H1 (cell line): ENCODE data around the gene RBM20. TPM values are rescaled to one million over a fixed set of nuclear protein-coding genes. Genes with fewer than 3 reads are reported as not detected.

Experiments
- CTCF ChIA-PET: fragments of 300-600 bp; sonication (Branson Sonifier 250); formaldehyde crosslinking; loops from one replicate; lab custom pipeline; 2021; ENCODE audit not compliant: partially characterized antibody; lab: Charles Lee
- POLR2A ChIA-PET: fragments of 300-600 bp; sonication (Branson Sonifier 250); formaldehyde crosslinking; loops from one replicate; lab custom pipeline; 2021; ENCODE audit warnings: inconsistent platforms; ENCODE audit not compliant: partially characterized antibody; lab: Charles Lee
- DNase-seq, 2 experiments: peaks; one replicate each; pipeline versions ENCODE4 v3.0.0 to v3.0.0-alpha.2; 2010 to 2022; ENCODE audit warnings: low spot score in 2 of 2, low read depth in 1 of 2, mixed read lengths in 1 of 2
- FAIRE-seq: peaks from 2 replicates; lab custom pipeline; 2011; peaks lifted over from hg19 to GRCh38; lab: Jason Lieb, UNC
- H2AFZ ChIP-seq: 2 replicates; pipeline ENCODE4 v1.8.1; 2012; ENCODE audit warnings: low read length, inconsistent platforms
- H2AK5ac ChIP-seq: 2 replicates; pipeline ENCODE4 v1.6.1; 2013; ENCODE audit warnings: low read depth, low read length
- H2BK120ac ChIP-seq: replicated peaks from 2 replicates; pipeline ENCODE3; 2013; ENCODE audit warnings: low read depth, low read length, inconsistent platforms
- H2BK12ac ChIP-seq: 2 replicates; pipeline ENCODE4 v1.6.1; 2013; ENCODE audit warnings: low read depth, low read length
- H2BK15ac ChIP-seq: 2 replicates; pipeline ENCODE4 v1.6.1; 2013; ENCODE audit warnings: low read length
- H2BK20ac ChIP-seq: 2 replicates; pipeline ENCODE4 v1.6.1; 2013; ENCODE audit warnings: low read length
- H2BK5ac ChIP-seq: 2 replicates; pipeline ENCODE4 v1.6.1; 2013; ENCODE audit warnings: low read depth, low read length
- H3K14ac ChIP-seq: 2 replicates; pipeline ENCODE4 v1.6.1; 2013; ENCODE audit warnings: inconsistent platforms; ENCODE audit not compliant: insufficient read length
- H3K18ac ChIP-seq: 2 replicates; pipeline ENCODE4 v1.6.1; 2013; ENCODE audit warnings: low read length; ENCODE audit errors: extremely low read depth
- H3K23ac ChIP-seq: 2 replicates; pipeline ENCODE4 v1.6.1; 2013; ENCODE audit warnings: inconsistent platforms; ENCODE audit not compliant: insufficient read length
- H3K23me2 ChIP-seq: 2 replicates; pipeline ENCODE4 v1.6.1; 2013; ENCODE audit warnings: low read depth, low read length
- H3K27ac ChIP-seq: 2 replicates; pipeline ENCODE4 v1.6.1; 2011; ENCODE audit warnings: low read depth, low read length, inconsistent platforms
- H3K27me3 ChIP-seq, 4 experiments: replicated peaks in 1 of 4; 1 replicate in 1 of 4; 2 replicates in 3 of 4; pipeline versions ENCODE4 v1.6.1 to v1.8.1; 2011 to 2013; ENCODE audit warnings: low read length in 3 of 4, mild to moderate bottlenecking in 3 of 4, inconsistent platforms in 2 of 4, mixed read lengths in 2 of 4, moderate library complexity in 1 of 4; ENCODE audit not compliant: control insufficient read depth in 3 of 4, insufficient read depth in 3 of 4; ENCODE audit errors: extremely low read depth in 1 of 4
- H3K36me3 ChIP-seq, 4 experiments: 2 replicates each; pipeline versions ENCODE4 v1.6.1 to v1.8.1; 2011 to 2013; ENCODE audit warnings: mild to moderate bottlenecking in 4 of 4, low read length in 3 of 4, moderate library complexity in 2 of 4, control low read depth in 1 of 4, inconsistent platforms in 1 of 4; ENCODE audit not compliant: insufficient read depth in 4 of 4, control insufficient read depth in 2 of 4
- H3K4ac ChIP-seq: replicated peaks from 2 replicates; pipeline ENCODE3; 2013; ENCODE audit warnings: low read length, low read depth, mixed read lengths, inconsistent platforms; ENCODE audit not compliant: insufficient read length
- H3K4me1 ChIP-seq, 4 experiments: replicated peaks in 1 of 4; 1 replicate in 1 of 4; 2 replicates in 3 of 4; pipeline versions ENCODE4 v1.6.1 to v1.8.1; 2011 to 2013; ENCODE audit warnings: low read length in 3 of 4, inconsistent platforms in 2 of 4, mixed read lengths in 1 of 4; ENCODE audit not compliant: insufficient read depth in 4 of 4, control insufficient read depth in 3 of 4
- H3K4me2 ChIP-seq, 2 experiments: 2 replicates each; pipeline versions ENCODE4 v1.6.1 to v1.8.1; 2011 to 2013; ENCODE audit warnings: low read depth in 2 of 2, low read length in 2 of 2, control low read depth in 1 of 2, inconsistent platforms in 1 of 2, mild to moderate bottlenecking in 1 of 2; ENCODE audit not compliant: insufficient read depth in 1 of 2
- H3K4me3 ChIP-seq, 4 experiments: fragments of 200-600, 300-600 bp in 1 of 4; sonication (generic), shearing (Covaris generic), sonication (Bioruptor Twin) in 1 of 4; 2 replicates each; pipeline versions ENCODE4 v1.5.1 to v1.8.1; 2011 to 2016; ENCODE audit warnings: low read length in 4 of 4, low read depth in 3 of 4, control low read depth in 2 of 4, inconsistent platforms in 2 of 4, mild to moderate bottlenecking in 2 of 4, mixed read lengths in 1 of 4, moderate library complexity in 1 of 4; ENCODE audit not compliant: insufficient read depth in 2 of 4; ENCODE audit errors: extremely low read depth in 1 of 4
- H3K56ac ChIP-seq: replicated peaks from 2 replicates; pipeline ENCODE3; 2013; ENCODE audit warnings: low read depth, mild to moderate bottlenecking, mixed read lengths, low read length, inconsistent platforms; ENCODE audit not compliant: insufficient read length
- H3K79me1 ChIP-seq: 2 replicates; pipeline ENCODE4 v1.6.1; 2013; ENCODE audit warnings: low read depth, low read length, control low read depth
- H3K79me2 ChIP-seq, 2 experiments: 2 replicates each; pipeline versions ENCODE4 v1.6.1 to v1.8.1; 2012 to 2013; ENCODE audit warnings: low read length in 2 of 2, mild to moderate bottlenecking in 2 of 2, inconsistent platforms in 1 of 2; ENCODE audit not compliant: insufficient read depth in 2 of 2, control insufficient read depth in 1 of 2
- H3K9ac ChIP-seq, 4 experiments: replicated peaks in 1 of 4; 1 replicate in 1 of 4; 2 replicates in 3 of 4; pipeline versions ENCODE4 v1.6.1 to v1.8.1; 2011 to 2013; ENCODE audit warnings: low read depth in 3 of 4, low read length in 3 of 4, control low read depth in 2 of 4, mild to moderate bottlenecking in 2 of 4, moderate library complexity in 2 of 4, inconsistent platforms in 1 of 4; ENCODE audit errors: extremely low read depth in 1 of 4
- H3K9me3 ChIP-seq, 2 experiments: 2 replicates each; pipeline versions ENCODE4 v1.6.1 to v1.8.1; 2012 to 2013; ENCODE audit warnings: mild to moderate bottlenecking in 2 of 2, moderate library complexity in 2 of 2, control low read depth in 1 of 2, inconsistent platforms in 1 of 2, low read depth in 1 of 2, low read length in 1 of 2, mixed read lengths in 1 of 2; ENCODE audit not compliant: insufficient read depth in 2 of 2
- H4K20me1 ChIP-seq, 2 experiments: replicated peaks in 1 of 2; 2 replicates each; pipeline versions ENCODE3 to v1.8.1; 2011 to 2013; ENCODE audit warnings: inconsistent platforms in 2 of 2, low read length in 2 of 2, mild to moderate bottlenecking in 1 of 2; ENCODE audit not compliant: insufficient read depth in 2 of 2, control insufficient read depth in 1 of 2
- H4K5ac ChIP-seq: 2 replicates; pipeline ENCODE4 v1.6.1; 2013; ENCODE audit warnings: low read length, low read depth, mixed read lengths, inconsistent platforms; ENCODE audit not compliant: insufficient read length
- H4K8ac ChIP-seq: 2 replicates; pipeline ENCODE4 v1.8.0; 2013; ENCODE audit warnings: mild to moderate bottlenecking, moderate library complexity, low read length, inconsistent platforms; ENCODE audit not compliant: insufficient read depth; ENCODE audit errors: extremely low read depth
- H4K91ac ChIP-seq: replicated peaks from 2 replicates; pipeline ENCODE3; 2013; ENCODE audit warnings: low read length, mixed read lengths, inconsistent platforms; ENCODE audit not compliant: insufficient read length
- EP300 ChIP-seq, 2 experiments: IDR thresholded peaks; 1 replicate in 1 of 2; 2 replicates in 1 of 2; pipeline ENCODE4 v1.6.1; 2011 to 2012; ENCODE audit warnings: low read depth in 2 of 2, low read length in 2 of 2, mild to moderate bottlenecking in 2 of 2, borderline replicate concordance in 1 of 2, inconsistent platforms in 1 of 2, moderate library complexity in 1 of 2
- JUN ChIP-seq: IDR thresholded peaks from 2 replicates; pipeline ENCODE4 v1.6.1; 2011; ENCODE audit warnings: low read depth, mild to moderate bottlenecking, improper control_type of control experiment, low read length
- NANOG ChIP-seq: IDR thresholded peaks from 2 replicates; pipeline ENCODE4 v1.6.1; 2011; ENCODE audit warnings: low read length, low read depth, mild to moderate bottlenecking, inconsistent platforms; ENCODE audit not compliant: insufficient read depth, poor library complexity, severe bottlenecking
- PHF8 ChIP-seq: fragments of 200-600 bp; sonication (generic); conservative IDR thresholded peaks from 2 replicates; pipeline ENCODE4 v1.7.1; 2012; ENCODE audit warnings: low read depth, mild to moderate bottlenecking, inconsistent platforms, low read length, moderate library complexity
- SIX5 ChIP-seq: IDR thresholded peaks from 2 replicates; pipeline ENCODE4 v1.6.1; 2011; ENCODE audit warnings: mild to moderate bottlenecking, low read depth, low read length
- SP1 ChIP-seq: IDR thresholded peaks from 2 replicates; pipeline ENCODE4 v1.6.1; 2011; ENCODE audit warnings: low read depth, low read length
- SP4 ChIP-seq: IDR thresholded peaks from 2 replicates; pipeline ENCODE4 v1.6.1; 2012; ENCODE audit warnings: low read length, inconsistent platforms
- SUZ12 ChIP-seq: fragments of 200-600 bp; sonication (generic); IDR thresholded peaks from 2 replicates; pipeline ENCODE4 v1.6.1; 2012; ENCODE audit warnings: mild to moderate bottlenecking, inconsistent platforms, low read length, moderate library complexity, mixed read lengths
- TBP ChIP-seq: IDR thresholded peaks from 2 replicates; pipeline ENCODE4 v1.6.1; 2011; ENCODE audit warnings: low read depth, low read length, improper control_type of control experiment
- TEAD4 ChIP-seq: IDR thresholded peaks from 2 replicates; pipeline ENCODE4 v1.6.1; 2012; ENCODE audit warnings: low read depth, low read length, inconsistent platforms, mixed read lengths
- ZNF274 ChIP-seq: IDR thresholded peaks from 2 replicates; pipeline ENCODE4 v1.7.0; 2012; ENCODE audit warnings: low read length, borderline replicate concordance; ENCODE audit errors: extremely low read depth
- WGBS, 2 experiments: shearing (Covaris generic) in 1 of 2; methylation state at CpG; one replicate each; pipeline versions ENCODE4 v1.1.6 to v1.1.7; 2013 to 2015; ENCODE audit warnings: low lambda C conversion rate in 2 of 2, mixed read lengths in 2 of 2, inconsistent platforms in 1 of 2, low coverage in 1 of 2, missing lambda C conversion rate in 1 of 2; ENCODE audit not compliant: insufficient replicate concordance in 2 of 2, insufficient coverage in 1 of 2, insufficient read length in 1 of 2; ENCODE audit errors: extremely low coverage in 1 of 2, missing lambda C conversion rate in 1 of 2; 5-methylcytosine and 5-hydroxymethylcytosine counted together
- polyA plus RNA-seq, 7 experiments: library from polyadenylated mRNA; depleted of rRNA in 3 of 7; stranded (reverse) in 5 of 7; unstranded in 2 of 7; fragments of >200 nt in 5 of 7; fragments of 200-250 nt in 2 of 7; gene quantifications; 1 replicate in 5 of 7; 2 replicates in 1 of 7; 4 replicates in 1 of 7; pipeline versions ENCODE4 v1.2.1 to v1.2.3, GENCODE V29; 2011 to 2013; ENCODE audit warnings: missing spikeins in 2 of 7, mixed read lengths in 2 of 7
- total RNA-seq: library from RNA; stranded (reverse); fragmentation: NEBNext Ultra II Directional; extraction: Animal tissue kit (Norgen Biotek cat#: 25700); gene quantifications from 2 replicates; pipeline ENCODE4 v1.2.1, GENCODE V29; 2021
- TF ChIP-seq, protein P1 (sequence below): IDR thresholded peaks from 2 replicates; pipeline ENCODE4 v1.6.1; 2011; ENCODE audit warnings: low read depth, mild to moderate bottlenecking, low read length; ENCODE audit not compliant: insufficient read depth

The RBM20 gene
- total and polyA plus RNA-seq, 2 of the 8 experiments (the other 6 are each of a cell fraction or from before 2014, with no cell fraction given) = 0.05 to 0.63 TPM

DNA sequence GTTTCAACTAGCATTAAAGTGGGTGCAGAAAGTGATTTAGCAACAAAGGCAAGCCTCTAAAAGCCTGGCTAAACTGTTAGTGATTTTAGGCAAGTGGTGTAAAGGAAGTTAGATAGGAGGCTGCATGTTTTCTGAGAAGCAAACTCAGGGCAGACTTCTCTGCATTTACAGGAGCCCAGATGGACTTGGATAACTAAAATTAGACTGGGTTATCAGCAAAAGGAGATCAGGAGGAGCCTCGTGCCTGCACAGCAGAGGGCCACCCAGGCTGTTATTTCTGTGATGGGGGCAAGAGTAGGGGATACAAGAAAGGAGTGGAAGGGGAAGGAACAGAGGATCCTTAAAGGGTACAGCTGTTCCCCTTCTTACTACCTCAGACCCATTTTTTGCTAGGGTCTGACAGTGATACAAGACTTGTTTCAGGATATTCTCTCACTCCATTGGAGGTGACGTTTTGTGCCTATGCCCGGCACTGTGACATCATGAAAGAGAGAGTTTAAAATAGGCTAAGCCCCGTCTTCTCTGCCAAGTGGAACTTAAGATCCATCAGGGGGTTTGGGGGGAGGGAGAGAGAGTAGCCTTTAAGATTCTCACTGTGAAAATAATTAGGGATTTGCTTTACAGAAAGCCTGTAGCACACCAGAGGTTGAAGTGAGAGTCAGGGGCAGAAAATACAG, 178.0 kb downstream of the RBM20 start:
- peak overlapping the region; percentile 74; the same call in 1 of the 2 replicates for H2AFZ ChIP-seq
- TF ChIP-seq SP4 = no peak
- TF ChIP-seq EP300 (IDR thresholded peaks at IDR 0.05; ENCODE audit: borderline replicate concordance in 1 of 2, low read depth in 2 of 2, low read length in 2 of 2) = no peak
- TF ChIP-seq SUZ12 = no peak
- no peak for TF ChIP-seq SP1
- TF ChIP-seq ZNF274 = no peak
- TF ChIP-seq NANOG = no peak
- TF ChIP-seq JUN = no peak
- TF ChIP-seq, protein P1, sequence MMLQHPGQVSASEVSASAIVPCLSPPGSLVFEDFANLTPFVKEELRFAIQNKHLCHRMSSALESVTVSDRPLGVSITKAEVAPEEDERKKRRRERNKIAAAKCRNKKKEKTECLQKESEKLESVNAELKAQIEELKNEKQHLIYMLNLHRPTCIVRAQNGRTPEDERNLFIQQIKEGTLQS = no peak
- no peak for TF ChIP-seq TEAD4
- TF ChIP-seq TBP = no peak
- TF ChIP-seq SIX5 = no peak
- TF ChIP-seq PHF8 = no peak

More for the DNA sequence above, 178.0 kb downstream of the RBM20 start:
- Histone ChIP-seq H2BK120ac (no peak overlapping the region), H3K23me2 (no peaks in the 10 kb centered on the region; the same call in 1 of the 2 replicates), H4K5ac (no peak overlapping the region), H3K79me2 (no peaks in the 10 kb centered on the region), H4K91ac (no peak overlapping the region), H3K9me3 (no peaks in the 10 kb centered on the region), H4K20me1 (no peaks in the 10 kb centered on the region), H3K9ac (0 out of 7 replicates have a peak overlapping the region, but pooled peaks of 1 of the 4 experiments have one; percentile 0), H3K79me1 (no peaks in the 10 kb centered on the region), H3K4me1 (peaks cover 4 to 16% (median 11%) of the 10 kb centered on the region in 4 experiments; a peak in 6 of 7 replicates), H3K4me3 (no peak overlapping the region; a peak in 1 of 8 replicates), H3K27ac (0 out of 2 replicates have a peak overlapping the region, but pooled peaks have one; percentile 26), H2BK5ac (no peak overlapping the region), H3K23ac (no peak overlapping the region), H3K18ac (no peak overlapping the region), H2BK12ac (peak overlapping the region; percentile 89; the same call in 1 of the 2 replicates), H3K27me3 (no peaks in the 10 kb centered on the region), H4K8ac (no peak overlapping the region), H2BK20ac (no peak overlapping the region), H3K4ac (no peak overlapping the region), H2AK5ac (no peak overlapping the region), H3K14ac (no peak overlapping the region), H3K56ac (no peak overlapping the region), H2BK15ac (no peak overlapping the region), H3K4me2 (peak overlapping the region in 1 of 2 experiments; percentile 49; a peak in 3 of 4 replicates), H3K36me3 (no peaks in the 10 kb centered on the region)
- CTCF ChIA-PET = interaction anchor here (0.9 to 1.9 kb wide), 3 partner anchors 11 to 18 kb away, joined by 3 to 5 read pairs (median 4); no protein-coding TSS in a partner anchor
- FAIRE-seq (no peak), DNase-seq (no peak)
- POLR2A ChIA-PET = interaction anchor here (1.8 to 2.0 kb wide), 2 partner anchors 10 to 49 kb away, joined by 4 to 8 read pairs; partner anchors contain the start of gene PDCD4
- WGBS, 2 experiments = 78% methylated on average over 4 of the region's 4 CpGs; no CpG with 5 or more reads in 1 of the 2 experiments
